HG02571 (cell line): ENCODE measurements around the gene DNAL1.

Experiments
- ATAC-seq: cut with Tn5 transposase; IDR thresholded peaks from one replicate; pipeline ENCODE4 v1.9.1; 2021; ENCODE audit warnings: mild to moderate bottlenecking, moderate library complexity; ENCODE audit not compliant: unreplicated experiment

The DNAL1 gene

GRCh38 chr14:73741876-73742519, 97.2 kb downstream of the DNAL1 start:
- no peak for ATAC-seq

GRCh38 chr14:73742520-73743238, 97.9 kb downstream of the DNAL1 start:
- no peak for ATAC-seq

- ATAC-seq: no peak
These were observed 98.7 kb downstream of the DNAL1 start for GRCh38 chr14:73743431-73743931.

GRCh38 chr14:73744175-73744867, 99.5 kb downstream of the DNAL1 start:
- ATAC-seq: no peak

- ATAC-seq: no peak
These were observed 100.2 kb downstream of the DNAL1 start for GRCh38 chr14:73744874-73745529.

GRCh38 chr14:73745571-73746519, 101.1 kb downstream of the DNAL1 start:
- no peak for ATAC-seq

GRCh38 chr14:73746520-73747378, 102.0 kb downstream of the DNAL1 start:
- no peak for ATAC-seq

GRCh38 chr14:73747379-73748211, 102.8 kb downstream of the DNAL1 start:
- no peak for ATAC-seq

GRCh38 chr14:73748858-73749357, 104.1 kb downstream of the DNAL1 start:
- ATAC-seq: no peak

GRCh38 chr14:73749706-73750530, 105.1 kb downstream of the DNAL1 start:
- ATAC-seq: no peak

GRCh38 chr14:73750531-73750901, 105.7 kb downstream of the DNAL1 start:
- ATAC-seq: no peak

GRCh38 chr14:73751157-73751691, 106.4 kb downstream of the DNAL1 start:
- ATAC-seq: no peak

- no peak for ATAC-seq
These were observed 107.7 kb downstream of the DNAL1 start for GRCh38 chr14:73752297-73752992.
